ENCODE results near the gene MYO1B.

MYO1B gene

GRCh38 chr2:191399601-191400000, 154.4 kb downstream of the MYO1B start:
- no peak for DNase-seq (ENCODE audit: low spot score)
- TF ChIP-seq CTCF (IDR thresholded peaks at IDR 0.05; ENCODE audit: extremely low read depth, insufficient read depth, missing control alignments) = no peak
- in situ Hi-C loops (cut with MboI; ENCODE audit: low pct_unique_long_range_greater_than_20kb, low sequenced_read_pairs, unreplicated experiment) = no loop called here

GRCh38 chr2:191401287-191401686, 156.1 kb downstream of the MYO1B start:
- no peak for TF ChIP-seq CTCF (IDR thresholded peaks at IDR 0.05; ENCODE audit: extremely low read depth, insufficient read depth, missing control alignments)
- in situ Hi-C loops (cut with MboI; ENCODE audit: low pct_unique_long_range_greater_than_20kb, low sequenced_read_pairs, unreplicated experiment) = no loop called here
- no peak for DNase-seq (ENCODE audit: low spot score)

GRCh38 chr2:191402966-191403565, 157.9 kb downstream of the MYO1B start:
- in situ Hi-C loops (cut with MboI; ENCODE audit: low pct_unique_long_range_greater_than_20kb, low sequenced_read_pairs, unreplicated experiment) = no loop called here
- TF ChIP-seq CTCF (IDR thresholded peaks at IDR 0.05; ENCODE audit: extremely low read depth, insufficient read depth, missing control alignments) = no peak
- DNase-seq (ENCODE audit: low spot score) = no peak

GRCh38 chr2:191404568-191404991, 159.4 kb downstream of the MYO1B start:
- DNase-seq (ENCODE audit: low spot score) = no peak
- no peak for TF ChIP-seq CTCF (IDR thresholded peaks at IDR 0.05; ENCODE audit: extremely low read depth, insufficient read depth, missing control alignments)
- in situ Hi-C loops (cut with MboI; ENCODE audit: low pct_unique_long_range_greater_than_20kb, low sequenced_read_pairs, unreplicated experiment) = no loop called here

GRCh38 chr2:191405546-191405945, 160.3 kb downstream of the MYO1B start:
- no peak for DNase-seq (ENCODE audit: low spot score)
- in situ Hi-C loops (cut with MboI; ENCODE audit: low pct_unique_long_range_greater_than_20kb, low sequenced_read_pairs, unreplicated experiment) = no loop called here
- TF ChIP-seq CTCF (IDR thresholded peaks at IDR 0.05; ENCODE audit: extremely low read depth, insufficient read depth, missing control alignments) = no peak

GRCh38 chr2:191410646-191411436, 165.6 kb downstream of the MYO1B start:
- no peak for DNase-seq (ENCODE audit: low spot score)
- in situ Hi-C loops (cut with MboI; ENCODE audit: low pct_unique_long_range_greater_than_20kb, low sequenced_read_pairs, unreplicated experiment) = no loop called here
- TF ChIP-seq CTCF (IDR thresholded peaks at IDR 0.05; ENCODE audit: extremely low read depth, insufficient read depth, missing control alignments) = no peak
